Stimulated activated CD8-positive, alpha-beta memory T cell treated with anti-CD3 and anti-CD28 coated beads, Interleukin-4, amount 100 ng/mL, for 1 hour (primary cell): ENCODE measurements around the gene ZNF429.
"Not testable (repeated sequence)": the region's sequence is repeated elsewhere in the genome, so short reads cannot be mapped to it uniquely, and the experiment has no call there.

Experiments
- DNase-seq, 2 donors: peaks; one replicate each; pipeline ENCODE4 v3.0.0-alpha.2; 2020; ENCODE audit warnings: low read depth in 2 of 2, low spot score in 1 of 2

ZNF429 gene

GRCh38 chr19:21588065-21588601 lies 82.7 kb downstream of the ZNF429 start:
- no peak for DNase-seq

GRCh38 chr19:21590867-21591266 lies 85.5 kb downstream of the ZNF429 start:
- DNase-seq, result no peak

GRCh38 chr19:21593008-21593481 lies 87.6 kb downstream of the ZNF429 start:
- no peak for DNase-seq

- no peak for DNase-seq
Observed at GRCh38 chr19:21593502-21593901, 88.1 kb downstream of the ZNF429 start.

GRCh38 chr19:21593934-21594820 lies 88.8 kb downstream of the ZNF429 start:
- no peak for DNase-seq

- DNase-seq, result no peak
Observed at GRCh38 chr19:21595185-21595584, 89.8 kb downstream of the ZNF429 start.

- no peak for DNase-seq
Observed at GRCh38 chr19:21602082-21602658, 96.8 kb downstream of the ZNF429 start.

GRCh38 chr19:21602659-21603430 lies 97.4 kb downstream of the ZNF429 start:
- DNase-seq, result not testable (repeated sequence)

GRCh38 chr19:21603431-21604231 lies 98.2 kb downstream of the ZNF429 start:
- DNase-seq, result no peak

GRCh38 chr19:21604351-21604926 lies 99.0 kb downstream of the ZNF429 start:
- DNase-seq, result no peak
